Calu3 (cell line): ENCODE measurements around the gene CHRM1. TPM values are rescaled to one million over a fixed set of nuclear protein-coding genes. Genes with fewer than 3 reads are reported as not detected.

Experiments
- BruUV-seq: library from RNA; stranded (reverse); fragments of 400-500 nt; replicated peaks from 2 replicates; lab custom pipeline; 2021; lab: Mats Ljungman, UMichigan
- CTCF ChIA-PET: fragments of 300-600 bp; sonication (Branson Sonifier 250); formaldehyde crosslinking; loops from one replicate; lab custom pipeline; 2022; ENCODE audit warnings: antibody characterized with exemption; lab: Charles Lee
- DNase-seq: peaks from one replicate; pipeline ENCODE4 v3.0.0; 2022
- H3K27ac Mint-ChIP-seq: one replicate; pipeline ENCODE4 v1.8.0; 2022; ENCODE audit warnings: mixed read lengths; ENCODE audit not compliant: unreplicated experiment
- H3K27me3 Mint-ChIP-seq: one replicate; pipeline ENCODE4 v1.8.0; 2022; ENCODE audit warnings: mixed read lengths; ENCODE audit not compliant: unreplicated experiment
- H3K36me3 Mint-ChIP-seq: one replicate; pipeline ENCODE4 v1.8.0; 2022; ENCODE audit warnings: mild to moderate bottlenecking, moderate library complexity, mixed read lengths; ENCODE audit not compliant: insufficient read depth, unreplicated experiment
- H3K4me1 Mint-ChIP-seq: one replicate; pipeline ENCODE4 v1.8.0; 2022; ENCODE audit warnings: mild to moderate bottlenecking, low read depth, mixed read lengths; ENCODE audit not compliant: unreplicated experiment
- H3K4me3 Mint-ChIP-seq: one replicate; pipeline ENCODE4 v1.8.0; 2022; ENCODE audit warnings: mild to moderate bottlenecking, low read depth, moderate library complexity, mixed read lengths; ENCODE audit not compliant: unreplicated experiment
- H3K9me3 Mint-ChIP-seq: one replicate; pipeline ENCODE4 v1.8.0; 2022; ENCODE audit warnings: low read depth, mixed read lengths; ENCODE audit not compliant: unreplicated experiment
- intact Hi-C: fragments of 100-400 bp; cut with micrococcal nuclease; formaldehyde crosslinking; loops from one replicate; pipeline ENCODE4 v1.10.0; 2022; ENCODE audit not compliant: unreplicated experiment
- total RNA-seq: library from RNA; stranded (reverse); gene quantifications from 2 replicates; pipeline ENCODE4 v1.2.3, GENCODE V29; 2022
- TF ChIP-seq, protein P1 (sequence below): fragments of 200-600 bp; IDR thresholded peaks from one replicate; pipeline ENCODE4 v1.8.0; 2022; ENCODE audit warnings: antibody characterized with exemption; ENCODE audit not compliant: unreplicated experiment

CHRM1 gene
- total RNA-seq, 1 experiment from 2014 or later = not detected

GRCh38 chr11:62880803-62881578 lies 40.2 kb downstream of the CHRM1 start, which contains the start of gene SLC3A2:
Gene SLC3A2 (plus strand): TSS chr11:62880896. CDS start chr11:62881024, 128 bp downstream.
- peak within 1 kb of the TSS; percentile 100 for H3K4me3 Mint-ChIP-seq
- intact Hi-C loops = loop anchor here (2.0 kb wide), 1 partner anchor 40 kb away; no protein-coding TSS in a partner anchor
- H3K27me3 Mint-ChIP-seq = peaks cover 9% of the 10 kb centered on the region
- TF ChIP-seq, protein P1, sequence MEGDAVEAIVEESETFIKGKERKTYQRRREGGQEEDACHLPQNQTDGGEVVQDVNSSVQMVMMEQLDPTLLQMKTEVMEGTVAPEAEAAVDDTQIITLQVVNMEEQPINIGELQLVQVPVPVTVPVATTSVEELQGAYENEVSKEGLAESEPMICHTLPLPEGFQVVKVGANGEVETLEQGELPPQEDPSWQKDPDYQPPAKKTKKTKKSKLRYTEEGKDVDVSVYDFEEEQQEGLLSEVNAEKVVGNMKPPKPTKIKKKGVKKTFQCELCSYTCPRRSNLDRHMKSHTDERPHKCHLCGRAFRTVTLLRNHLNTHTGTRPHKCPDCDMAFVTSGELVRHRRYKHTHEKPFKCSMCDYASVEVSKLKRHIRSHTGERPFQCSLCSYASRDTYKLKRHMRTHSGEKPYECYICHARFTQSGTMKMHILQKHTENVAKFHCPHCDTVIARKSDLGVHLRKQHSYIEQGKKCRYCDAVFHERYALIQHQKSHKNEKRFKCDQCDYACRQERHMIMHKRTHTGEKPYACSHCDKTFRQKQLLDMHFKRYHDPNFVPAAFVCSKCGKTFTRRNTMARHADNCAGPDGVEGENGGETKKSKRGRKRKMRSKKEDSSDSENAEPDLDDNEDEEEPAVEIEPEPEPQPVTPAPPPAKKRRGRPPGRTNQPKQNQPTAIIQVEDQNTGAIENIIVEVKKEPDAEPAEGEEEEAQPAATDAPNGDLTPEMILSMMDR = peak; percentile 80
- no peaks in the 10 kb centered on the region for H3K9me3 Mint-ChIP-seq
- peaks cover 86% of the 10 kb centered on the region for H3K36me3 Mint-ChIP-seq
- H3K27ac Mint-ChIP-seq = peak within 1 kb of the TSS; percentile 100
- CTCF ChIA-PET = interaction anchor here (0.6 to 1.2 kb wide), 7 partner anchors 26 to 141 kb away, joined by 3 to 8 read pairs (median 6); partner anchors contain the start of gene WDR74
- DNase-seq = peak; percentile 88
- BruUV-seq = TSS peak; percentile 80
- peaks cover 58% of the 10 kb centered on the region for H3K4me1 Mint-ChIP-seq

DNA sequence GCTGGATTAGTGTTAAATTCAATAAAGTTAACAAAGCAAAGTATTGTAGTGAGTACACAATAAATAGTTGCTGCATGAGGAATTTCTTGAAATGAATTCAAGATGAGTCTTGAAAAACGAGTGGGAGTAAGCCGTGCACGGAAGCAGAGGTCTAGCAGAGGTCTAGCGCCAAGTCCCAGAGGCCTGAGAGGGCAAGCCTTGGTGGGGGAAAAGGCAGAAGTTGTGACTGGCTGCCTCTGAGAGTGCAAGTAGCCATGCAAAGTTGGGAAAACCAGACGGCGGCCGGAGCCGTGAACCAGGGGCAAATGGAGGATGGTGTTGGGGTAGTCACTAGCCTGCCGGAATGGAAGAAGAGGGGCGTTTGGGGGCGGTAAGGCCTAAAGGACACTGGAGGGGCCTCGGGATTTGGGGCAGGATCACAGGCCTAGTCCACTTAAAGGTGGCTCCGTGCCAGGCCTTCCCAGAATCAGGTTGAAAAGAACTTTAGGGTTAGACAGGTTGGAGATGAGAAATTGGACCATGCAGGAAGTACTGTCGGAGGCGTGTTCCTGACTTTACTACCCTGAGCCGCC lies 40.8 kb downstream of the CHRM1 start:
- DNase-seq = peak; percentile 39
- peaks cover 80% of the 10 kb centered on the region for H3K36me3 Mint-ChIP-seq
- intact Hi-C loops = loop anchor here (2.0 kb wide), 1 partner anchor 40 kb away; no protein-coding TSS in a partner anchor
- H3K27me3 Mint-ChIP-seq = peaks cover 9% of the 10 kb centered on the region
- H3K4me3 Mint-ChIP-seq = peak overlapping the region; percentile 100
- H3K27ac Mint-ChIP-seq = peak overlapping the region; percentile 100
- no peaks in the 10 kb centered on the region for H3K9me3 Mint-ChIP-seq
- TF ChIP-seq, protein P1 = no peak
- peaks cover 56% of the 10 kb centered on the region for H3K4me1 Mint-ChIP-seq
- CTCF ChIA-PET = no interaction called here
- BruUV-seq = no TSS peak

- no TSS peak for BruUV-seq
- DNase-seq = no peak
- peaks cover 79% of the 10 kb centered on the region for H3K36me3 Mint-ChIP-seq
- peak overlapping the region; percentile 100 for H3K4me3 Mint-ChIP-seq
- TF ChIP-seq, protein P1 = no peak
- CTCF ChIA-PET = interaction anchor here (0.8 kb wide), 1 partner anchor 92 kb away, joined by 3 read pairs; the partner anchor contains the start of gene TMEM179B
- no peaks in the 10 kb centered on the region for H3K9me3 Mint-ChIP-seq
- H3K4me1 Mint-ChIP-seq = peaks cover 50% of the 10 kb centered on the region
- intact Hi-C loops = loop anchor here (5.0 kb wide), 1 partner anchor 92 kb away; the partner anchor contains the start of gene TMEM179B
- peak overlapping the region; percentile 100 for H3K27ac Mint-ChIP-seq
- peaks cover 9% of the 10 kb centered on the region for H3K27me3 Mint-ChIP-seq
Observed at GRCh38 chr11:62879235-62879978, 41.8 kb downstream of the CHRM1 start.

DNA sequence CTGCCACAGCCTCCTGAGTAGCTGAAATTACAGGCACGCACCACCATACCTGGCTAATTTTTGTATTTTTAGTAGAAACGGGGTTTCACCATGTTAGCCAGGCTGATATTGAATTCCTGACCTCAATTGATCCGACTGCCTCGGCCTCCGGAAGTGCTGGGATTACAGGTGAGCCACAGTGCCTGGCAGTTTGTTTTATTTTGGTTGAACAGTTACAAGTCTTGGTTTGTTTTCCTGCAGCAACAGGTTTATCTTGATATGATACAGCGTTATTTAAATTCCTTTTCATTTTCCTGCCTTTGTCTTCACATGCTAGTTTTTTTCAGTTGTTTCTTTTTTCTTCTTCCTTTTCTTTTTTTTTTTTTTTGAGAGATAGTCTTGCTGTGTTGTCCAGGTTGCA lies 44.5 kb downstream of the CHRM1 start:
- peaks cover 52% of the 10 kb centered on the region for H3K36me3 Mint-ChIP-seq
- DNase-seq = peak; percentile 40
- H3K27me3 Mint-ChIP-seq = peaks cover 5% of the 10 kb centered on the region
- H3K9me3 Mint-ChIP-seq = no peaks in the 10 kb centered on the region
- H3K4me3 Mint-ChIP-seq = peak overlapping the region; percentile 6
- intact Hi-C loops = loop anchor here (5.0 kb wide), 1 partner anchor 89 kb away; the partner anchor contains the start of gene TMEM179B
- CTCF ChIA-PET = interaction anchor here (0.7 to 1.2 kb wide), 2 partner anchors 12 to 262 kb away, joined by 3 read pairs; no protein-coding TSS in a partner anchor
- TF ChIP-seq, protein P1 = no peak
- no TSS peak for BruUV-seq
- peak overlapping the region; percentile 28 for H3K27ac Mint-ChIP-seq
- H3K4me1 Mint-ChIP-seq = peaks cover 37% of the 10 kb centered on the region
